Measurements from ENCODE around the gene IER2. TPM values are rescaled to one million over a fixed set of nuclear protein-coding genes. Genes with fewer than 3 reads are reported as not detected.

Gene IER2
- 100 to 1,000 TPM in 2 of 3 donors, 10 to 100 TPM in 1; 99.4 to 113 (median 110) TPM for total RNA-seq

- ATAC-seq (peak; percentile 56 to 59), DNase-seq (peak; percentile 90)
- no peaks in the 10 kb centered on the region for H3K27me3 Mint-ChIP-seq (ENCODE audit: low read depth)
- H3K9me3 Mint-ChIP-seq, result no peaks in the 10 kb centered on the region
- peaks cover 18% of the 10 kb centered on the region for H3K36me3 Mint-ChIP-seq (ENCODE audit: insufficient read depth)
- H3K4me1 Mint-ChIP-seq (ENCODE audit: low read depth), result peaks cover 29% of the 10 kb centered on the region
- H3K4me3 Mint-ChIP-seq, result peak within 1 kb of the TSS; percentile 99
These were observed at the start of gene IER2, which contains the start of gene STX10 for GRCh38 chr19:13150187-13150930. Gene IER2 (plus strand): TSS chr19:13150411. CDS start chr19:13153187, 2,776 bp downstream. Gene STX10 (minus strand): TSS chr19:13150375. CDS start chr19:13150173, 202 bp downstream.

- H3K27me3 Mint-ChIP-seq (ENCODE audit: low read depth), result peaks cover 6% of the 10 kb centered on the region
- no peak for ATAC-seq
- H3K4me1 Mint-ChIP-seq (ENCODE audit: low read depth), result peaks cover 45% of the 10 kb centered on the region
- no peak for DNase-seq
- H3K36me3 Mint-ChIP-seq (ENCODE audit: insufficient read depth), result peaks cover 2% of the 10 kb centered on the region
- H3K9me3 Mint-ChIP-seq, result no peaks in the 10 kb centered on the region
- H3K4me3 Mint-ChIP-seq, result peak overlapping the region; percentile 70
These were observed 49.2 kb upstream of the IER2 start for GRCh38 chr19:13100841-13101589.

- Mint-ChIP-seq H3K9me3 (no peaks in the 10 kb centered on the region), H3K4me1 (ENCODE audit: low read depth) (peaks cover 44% of the 10 kb centered on the region), H3K4me3 (peak overlapping the region; percentile 70), H3K36me3 (ENCODE audit: insufficient read depth) (peaks cover 2% of the 10 kb centered on the region), H3K27me3 (ENCODE audit: low read depth) (peaks cover 3% of the 10 kb centered on the region)
- DNase-seq, result no peak
- ATAC-seq, result no peak
These were observed 48.4 kb upstream of the IER2 start for GRCh38 chr19:13101590-13102415.

- Mint-ChIP-seq H3K9me3 (no peaks in the 10 kb centered on the region), H3K4me3 (peak overlapping the region; percentile 70), H3K27me3 (ENCODE audit: low read depth) (no peaks in the 10 kb centered on the region), H3K36me3 (ENCODE audit: insufficient read depth) (peaks cover 3% of the 10 kb centered on the region), H3K4me1 (ENCODE audit: low read depth) (peaks cover 40% of the 10 kb centered on the region)
- no peak for DNase-seq
- ATAC-seq, result no peak
These were observed 47.9 kb upstream of the IER2 start for GRCh38 chr19:13102416-13102665.

GRCh38 chr19:13102666-13103580, 47.3 kb upstream of the IER2 start, which contains the start of gene LYL1:
Gene LYL1 (minus strand): TSS chr19:13102858. CDS start chr19:13101171, 1,687 bp downstream.
- no peak for DNase-seq
- H3K4me1 Mint-ChIP-seq (ENCODE audit: low read depth), result peaks cover 40% of the 10 kb centered on the region
- H3K27me3 Mint-ChIP-seq (ENCODE audit: low read depth), result no peaks in the 10 kb centered on the region
- H3K4me3 Mint-ChIP-seq, result peak within 1 kb of the TSS; percentile 72
- peaks cover 7% of the 10 kb centered on the region for H3K36me3 Mint-ChIP-seq (ENCODE audit: insufficient read depth)
- no peaks in the 10 kb centered on the region for H3K9me3 Mint-ChIP-seq
- ATAC-seq, result peak; percentile 17 to 19

GRCh38 chr19:13103581-13104359, 46.4 kb upstream of the IER2 start:
- peak overlapping the region; percentile 86 for H3K4me3 Mint-ChIP-seq
- ATAC-seq (no peak), DNase-seq (no peak)

GRCh38 chr19:13104360-13104847, 45.8 kb upstream of the IER2 start:
- peak; percentile 57 for DNase-seq
- H3K4me1 Mint-ChIP-seq (ENCODE audit: low read depth), result peaks cover 35% of the 10 kb centered on the region
- ATAC-seq, result peak; percentile 30 to 53

More at GRCh38 chr19:13103581-13104359, 46.4 kb upstream of the IER2 start:
- Mint-ChIP-seq H3K27me3 (ENCODE audit: low read depth) (no peaks in the 10 kb centered on the region), H3K9me3 (no peaks in the 10 kb centered on the region), H3K36me3 (ENCODE audit: insufficient read depth) (peaks cover 7% of the 10 kb centered on the region), H3K4me1 (ENCODE audit: low read depth) (peaks cover 38% of the 10 kb centered on the region)

GRCh38 chr19:13104848-13105711, 45.1 kb upstream of the IER2 start:
- DNase-seq (no peak), ATAC-seq (peak; percentile 20 to 25)
- H3K4me3 Mint-ChIP-seq, result peak overlapping the region; percentile 86
- peaks cover 30% of the 10 kb centered on the region for H3K4me1 Mint-ChIP-seq (ENCODE audit: low read depth)
- H3K36me3 Mint-ChIP-seq (ENCODE audit: insufficient read depth), result peaks cover 9% of the 10 kb centered on the region
- no peaks in the 10 kb centered on the region for H3K9me3 Mint-ChIP-seq
- no peaks in the 10 kb centered on the region for H3K27me3 Mint-ChIP-seq (ENCODE audit: low read depth)

More at GRCh38 chr19:13104360-13104847, 45.8 kb upstream of the IER2 start:
- Mint-ChIP-seq H3K4me3 (peak overlapping the region; percentile 86), H3K36me3 (ENCODE audit: insufficient read depth) (peaks cover 7% of the 10 kb centered on the region), H3K27me3 (ENCODE audit: low read depth) (no peaks in the 10 kb centered on the region), H3K9me3 (no peaks in the 10 kb centered on the region)

- Mint-ChIP-seq H3K4me1 (ENCODE audit: low read depth) (peaks cover 11% of the 10 kb centered on the region), H3K4me3 (no peak overlapping the region), H3K27me3 (ENCODE audit: low read depth) (no peaks in the 10 kb centered on the region), H3K36me3 (ENCODE audit: insufficient read depth) (peaks cover 16% of the 10 kb centered on the region), H3K9me3 (no peaks in the 10 kb centered on the region)
- no peak for DNase-seq
- ATAC-seq, result no peak
These were observed 40.7 kb upstream of the IER2 start for GRCh38 chr19:13109361-13110098.

- ATAC-seq (no peak), DNase-seq (no peak)
- H3K36me3 Mint-ChIP-seq (ENCODE audit: insufficient read depth), result peaks cover 14% of the 10 kb centered on the region
- H3K4me1 Mint-ChIP-seq (ENCODE audit: low read depth), result peaks cover 8% of the 10 kb centered on the region
- H3K9me3 Mint-ChIP-seq, result no peaks in the 10 kb centered on the region
- H3K27me3 Mint-ChIP-seq (ENCODE audit: low read depth), result no peaks in the 10 kb centered on the region
- H3K4me3 Mint-ChIP-seq, result no peak overlapping the region
These were observed 40.1 kb upstream of the IER2 start for GRCh38 chr19:13110099-13110610.

- DNase-seq (no peak), ATAC-seq (no peak)
- H3K9me3 Mint-ChIP-seq, result no peaks in the 10 kb centered on the region
- H3K27me3 Mint-ChIP-seq (ENCODE audit: low read depth), result no peaks in the 10 kb centered on the region
- H3K4me3 Mint-ChIP-seq, result no peak overlapping the region
- peaks cover 19% of the 10 kb centered on the region for H3K4me1 Mint-ChIP-seq (ENCODE audit: low read depth)
- H3K36me3 Mint-ChIP-seq (ENCODE audit: insufficient read depth), result peaks cover 16% of the 10 kb centered on the region
These were observed 37.7 kb upstream of the IER2 start for GRCh38 chr19:13112555-13112954.

Data from activated T-cell treated with anti-CD3 and anti-CD28 coated beads, Interleukin-2, amount 50 U/mL, for 4 hours (primary cell).